Neural crest cell (in vitro differentiated cells): ENCODE data around the gene EXOSC2. TPM values are rescaled to one million over a fixed set of nuclear protein-coding genes. Genes with fewer than 3 reads are reported as not detected.

ENCODE experiments used
- DNase-seq: peaks from one replicate; pipeline ENCODE4 v3.0.0; 2021; ENCODE audit warnings: low read depth, mixed read lengths, low spot score
- H3K27ac Mint-ChIP-seq: one replicate; pipeline ENCODE4 v1.8.0; 2021; ENCODE audit warnings: mild to moderate bottlenecking, mixed read lengths; ENCODE audit not compliant: unreplicated experiment
- H3K27me3 Mint-ChIP-seq: 2 replicates; pipeline ENCODE4 v1.8.0; 2021; ENCODE audit warnings: low read depth, mild to moderate bottlenecking, mixed read lengths
- H3K36me3 Mint-ChIP-seq: 2 replicates; pipeline ENCODE4 v1.8.0; 2021; ENCODE audit warnings: low read depth, mild to moderate bottlenecking, mixed read lengths
- H3K4me1 Mint-ChIP-seq: 2 replicates; pipeline ENCODE4 v1.8.0; 2021; ENCODE audit warnings: mixed read lengths
- H3K4me3 Mint-ChIP-seq: one replicate; pipeline ENCODE4 v1.8.0; 2021; ENCODE audit warnings: mild to moderate bottlenecking, mixed read lengths
- H3K9me3 Mint-ChIP-seq: 2 replicates; pipeline ENCODE4 v1.8.0; 2021; ENCODE audit warnings: mixed read lengths
- CTCF ChIP-seq: fragments of 200-600 bp; sonication (generic); conservative IDR thresholded peaks from 2 replicates; pipeline ENCODE4 v1.5.0; 2021; ENCODE audit warnings: antibody characterized with exemption, mild to moderate bottlenecking
- total RNA-seq: library from RNA; stranded (reverse); gene quantifications from 2 replicates; pipeline ENCODE4 v1.2.1, GENCODE V29; 2021

The EXOSC2 gene
- total RNA-seq, 1 donor from 2014 or later = 103 TPM

- DNase-seq = no peak
- no peaks in the 10 kb centered on the region for H3K36me3 Mint-ChIP-seq
- no peak overlapping the region for H3K27ac Mint-ChIP-seq
- H3K4me3 Mint-ChIP-seq = no peak overlapping the region
- peaks cover 21% of the 10 kb centered on the region for H3K4me1 Mint-ChIP-seq
- no peak for TF ChIP-seq CTCF
- no peaks in the 10 kb centered on the region for H3K9me3 Mint-ChIP-seq
- peaks cover 7% of the 10 kb centered on the region for H3K27me3 Mint-ChIP-seq
These were observed 6.0 kb upstream of the EXOSC2 start for GRCh38 chr9:130687615-130688014.

GRCh38 chr9:130688072-130688471 lies 5.5 kb upstream of the EXOSC2 start:
- Mint-ChIP-seq H3K4me3 (no peak overlapping the region), H3K9me3 (no peaks in the 10 kb centered on the region)

GRCh38 chr9:130689572-130689936 lies 4.0 kb upstream of the EXOSC2 start:
- no peaks in the 10 kb centered on the region for H3K9me3 Mint-ChIP-seq
- H3K27me3 Mint-ChIP-seq = peaks cover 3% of the 10 kb centered on the region
- no peak for DNase-seq
- no peak for TF ChIP-seq CTCF
- H3K36me3 Mint-ChIP-seq = no peaks in the 10 kb centered on the region
- no peak overlapping the region for H3K27ac Mint-ChIP-seq
- H3K4me3 Mint-ChIP-seq = peak overlapping the region; percentile 16
- H3K4me1 Mint-ChIP-seq = peaks cover 35% of the 10 kb centered on the region

More at GRCh38 chr9:130688072-130688471, 5.5 kb upstream of the EXOSC2 start:
- H3K27ac Mint-ChIP-seq = no peak overlapping the region
- peaks cover 7% of the 10 kb centered on the region for H3K27me3 Mint-ChIP-seq
- no peak for DNase-seq
- TF ChIP-seq CTCF = no peak
- H3K4me1 Mint-ChIP-seq = peaks cover 25% of the 10 kb centered on the region
- no peaks in the 10 kb centered on the region for H3K36me3 Mint-ChIP-seq

- Mint-ChIP-seq H3K4me3 (peak overlapping the region; percentile 16), H3K36me3 (no peaks in the 10 kb centered on the region), H3K9me3 (no peaks in the 10 kb centered on the region), H3K4me1 (peaks cover 39% of the 10 kb centered on the region), H3K27me3 (peaks cover 3% of the 10 kb centered on the region), H3K27ac (no peak overlapping the region)
- no peak for DNase-seq
- TF ChIP-seq CTCF = no peak
These were observed 3.5 kb upstream of the EXOSC2 start for GRCh38 chr9:130689937-130690700.

GRCh38 chr9:130692321-130692720 lies 1.3 kb upstream of the EXOSC2 start:
- H3K27me3 Mint-ChIP-seq = peaks cover 3% of the 10 kb centered on the region
- H3K4me1 Mint-ChIP-seq = peaks cover 57% of the 10 kb centered on the region
- peaks cover 12% of the 10 kb centered on the region for H3K36me3 Mint-ChIP-seq
- peak overlapping the region; percentile 90 for H3K4me3 Mint-ChIP-seq
- peak overlapping the region; percentile 79 for H3K27ac Mint-ChIP-seq
- peak; percentile 68 for TF ChIP-seq CTCF
- DNase-seq = peak; percentile 76
- H3K9me3 Mint-ChIP-seq = no peaks in the 10 kb centered on the region
